Neural progenitor cell (in vitro differentiated cells): Measurements from ENCODE around the gene ZBTB12. TPM values are rescaled to one million over a fixed set of nuclear protein-coding genes. Genes with fewer than 3 reads are reported as not detected.
"Not testable (repeated sequence)": the region's sequence is repeated elsewhere in the genome, so short reads cannot be mapped to it uniquely, and the experiment has no call there.

Experiments used
- DNase-seq: peaks from one replicate; pipeline ENCODE4 v3.0.0-alpha.2; 2016; ENCODE audit warnings: low spot score
- H2AFZ ChIP-seq: fragments of 200-600 bp; sonication (generic); replicated peaks from 2 replicates; pipeline ENCODE4 v1.6.1; 2016; ENCODE audit warnings: antibody characterized with exemption
- H3F3A ChIP-seq: fragments of 200-600 bp; sonication (generic); 2 replicates; pipeline ENCODE4 v1.6.1; 2016; ENCODE audit warnings: antibody characterized with exemption, low read depth
- H3K27ac ChIP-seq: fragments of 200-600 bp; sonication (generic); 2 replicates; pipeline ENCODE4 v1.5.1; 2016; ENCODE audit warnings: mild to moderate bottlenecking
- H3K27me3 ChIP-seq: fragments of 200-600 bp; sonication (generic); 2 replicates; pipeline ENCODE4 v1.6.1; 2016; ENCODE audit warnings: mild to moderate bottlenecking, moderate library complexity
- H3K36me3 ChIP-seq: fragments of 200-600 bp; sonication (generic); 2 replicates; pipeline ENCODE4 v1.5.1; 2016
- H3K4me1 ChIP-seq: fragments of 200-600 bp; sonication (generic); 2 replicates; pipeline ENCODE4 v1.6.1; 2016; ENCODE audit warnings: mixed run types
- H3K4me2 ChIP-seq: fragments of 200-600 bp; sonication (generic); 2 replicates; pipeline ENCODE4 v1.6.1; 2016
- H3K4me3 ChIP-seq: fragments of 200-600 bp; sonication (generic); 2 replicates; pipeline ENCODE4 v1.5.1; 2016
- H3K79me2 ChIP-seq: fragments of 200-600 bp; sonication (generic); 2 replicates; pipeline ENCODE4 v1.6.1; 2016; ENCODE audit warnings: low read depth
- H3K9ac ChIP-seq: fragments of 200-600 bp; sonication (generic); 2 replicates; pipeline ENCODE4 v1.6.1; 2016
- H3K9me3 ChIP-seq: fragments of 200-600 bp; sonication (generic); 2 replicates; pipeline ENCODE4 v1.5.1; 2016; ENCODE audit warnings: low read depth
- H4K20me1 ChIP-seq: fragments of 200-600 bp; sonication (generic); 2 replicates; pipeline ENCODE4 v1.6.1; 2016; ENCODE audit warnings: low read depth
- H3K27ac Mint-ChIP-seq: 3 replicates; pipeline ENCODE4 v1.8.0; 2021; ENCODE audit warnings: mixed read lengths
- H3K27me3 Mint-ChIP-seq: 2 replicates; pipeline ENCODE4 v1.8.0; 2022; ENCODE audit warnings: low read depth, mild to moderate bottlenecking, inconsistent platforms, moderate library complexity, mixed read lengths; ENCODE audit not compliant: insufficient read depth
- H3K36me3 Mint-ChIP-seq: 3 replicates; pipeline ENCODE4 v1.8.0; 2021; ENCODE audit warnings: mixed read lengths
- H3K4me1 Mint-ChIP-seq: 3 replicates; pipeline ENCODE4 v1.8.0; 2021; ENCODE audit warnings: mixed read lengths
- H3K4me3 Mint-ChIP-seq: 3 replicates; pipeline ENCODE4 v1.8.0; 2021; ENCODE audit warnings: mild to moderate bottlenecking, moderate library complexity, mixed read lengths
- H3K9me3 Mint-ChIP-seq: 3 replicates; pipeline ENCODE4 v1.8.0; 2020; ENCODE audit warnings: mixed read lengths
- CTCF ChIP-seq: fragments of 200-600 bp; sonication (generic); IDR thresholded peaks from 2 replicates; pipeline ENCODE4 v1.5.1; 2017; ENCODE audit warnings: antibody characterized with exemption, mild to moderate bottlenecking
- EZH2 ChIP-seq: fragments of 200-600 bp; sonication (generic); IDR thresholded peaks from 2 replicates; pipeline ENCODE4 v1.6.1; 2017; ENCODE audit warnings: antibody characterized with exemption, mild to moderate bottlenecking, moderate library complexity
- EZH2phosphoT487 ChIP-seq: fragments of 200-600 bp; sonication (generic); IDR thresholded peaks from 2 replicates; pipeline ENCODE4 v1.6.1; 2017; ENCODE audit warnings: antibody characterized with exemption
- total RNA-seq: library from RNA; depleted of rRNA; stranded (reverse); fragments of >200 nt; gene quantifications from 2 replicates; pipeline ENCODE4 v1.2.3, GENCODE V29; 2015; ENCODE audit warnings: low replicate concordance

Gene ZBTB12
- total RNA-seq, 1 donor from 2014 or later: 8.4 TPM

DNA sequence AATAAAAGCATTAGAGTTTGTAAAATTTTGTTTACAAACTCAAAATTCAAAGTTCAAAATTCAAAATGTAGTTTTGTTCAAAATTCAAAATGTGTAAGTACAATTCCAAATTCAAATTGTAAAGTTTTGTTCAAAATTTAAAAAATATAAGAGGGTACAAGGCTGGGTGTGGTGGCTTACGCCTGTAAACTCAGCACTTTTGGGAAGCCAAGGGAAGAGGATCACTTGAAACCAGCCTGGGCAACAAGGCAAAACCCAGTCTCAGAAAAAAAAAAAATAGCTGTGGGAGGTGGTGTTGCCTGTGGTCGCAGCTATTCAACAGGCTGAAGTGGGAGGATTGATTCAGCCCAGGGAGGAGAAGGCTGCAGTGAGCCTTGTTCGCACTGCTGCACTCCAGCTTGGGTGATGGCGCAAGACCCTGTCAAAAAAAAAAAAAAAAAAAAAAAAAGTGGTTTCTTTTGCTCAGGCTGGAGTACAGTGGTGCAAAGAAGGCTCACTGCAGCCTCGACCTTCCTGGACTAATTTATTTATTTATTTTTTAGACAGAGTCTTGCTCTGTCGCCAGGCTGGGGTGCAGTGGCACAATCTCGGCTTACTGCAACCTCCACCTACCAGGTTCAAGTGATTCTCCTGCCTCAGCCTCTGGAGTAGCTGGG lies 5.4 kb upstream of the ZBTB12 start:
- Histone ChIP-seq H3K4me3 (no peak overlapping the region), H4K20me1 (no peaks in the 10 kb centered on the region), H3K9ac (no peak overlapping the region), H3K36me3 (no peaks in the 10 kb centered on the region), H3K79me2 (no peaks in the 10 kb centered on the region), H2AFZ (no peak overlapping the region), H3K4me1 (peaks cover 27% of the 10 kb centered on the region), H3F3A (peaks cover 27% of the 10 kb centered on the region), H3K4me2 (no peak overlapping the region), H3K9me3 (no peaks in the 10 kb centered on the region), H3K27ac (no peak overlapping the region), H3K27me3 (no peaks in the 10 kb centered on the region)
- Mint-ChIP-seq H3K9me3 (no peaks in the 10 kb centered on the region), H3K36me3 (no peaks in the 10 kb centered on the region), H3K4me3 (no peak overlapping the region), H3K27ac (no peak overlapping the region), H3K4me1 (peaks cover 22% of the 10 kb centered on the region), H3K27me3 (peaks cover 6% of the 10 kb centered on the region)
- peak; percentile 33 for DNase-seq
- TF ChIP-seq CTCF (no peak), EZH2phosphoT487 (no peak), EZH2 (no peak)

GRCh38 chr6:31906727-31907126 lies 4.8 kb upstream of the ZBTB12 start:
- not testable (repeated sequence) for H3K9me3 ChIP-seq, H3K9ac ChIP-seq, H3K36me3 Mint-ChIP-seq, H3K79me2 ChIP-seq, H3K4me3 Mint-ChIP-seq, H4K20me1 ChIP-seq, H3K27me3 Mint-ChIP-seq, H3K36me3 ChIP-seq, H3K9me3 Mint-ChIP-seq, H3K4me3 ChIP-seq, DNase-seq, H3K27me3 ChIP-seq
- peak overlapping the region; percentile 53 for H3K27ac ChIP-seq
- H2AFZ ChIP-seq: peak overlapping the region; percentile 85
- Mint-ChIP-seq H3K27ac (peak overlapping the region; percentile 81), H3K4me1 (peaks cover 18% of the 10 kb centered on the region)
- peaks cover 27% of the 10 kb centered on the region for H3F3A ChIP-seq
- peak overlapping the region; percentile 69 for H3K4me2 ChIP-seq
- H3K4me1 ChIP-seq: peaks cover 27% of the 10 kb centered on the region

DNA sequence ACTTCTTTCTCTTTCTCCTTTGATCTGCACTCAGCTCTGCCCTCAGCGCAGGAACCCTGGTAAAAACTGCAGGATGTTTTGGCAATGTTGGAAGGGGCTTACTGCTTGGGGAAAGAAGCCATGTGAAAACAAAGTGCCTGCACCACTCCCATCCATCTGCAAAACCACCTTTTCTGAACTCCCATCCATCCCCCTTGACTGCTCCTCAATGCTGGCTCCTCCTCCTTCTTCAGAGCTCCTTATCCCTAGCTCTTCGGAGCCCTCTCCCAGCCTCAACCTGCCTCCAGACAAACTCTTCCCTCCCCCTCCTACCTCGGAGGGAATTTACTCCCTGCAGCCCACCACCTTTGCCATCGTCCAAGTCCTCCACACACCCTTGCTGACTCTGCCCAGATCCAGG lies 4.2 kb upstream of the ZBTB12 start:
- Mint-ChIP-seq H3K27ac (peak overlapping the region; percentile 81), H3K4me3 (peak overlapping the region; percentile 6), H3K36me3 (no peaks in the 10 kb centered on the region), H3K4me1 (peaks cover 18% of the 10 kb centered on the region), H3K9me3 (no peaks in the 10 kb centered on the region), H3K27me3 (peaks cover 6% of the 10 kb centered on the region)
- DNase-seq: peak; percentile 71
- Histone ChIP-seq H3K4me1 (peaks cover 27% of the 10 kb centered on the region), H2AFZ (peak overlapping the region; percentile 85), H3K9ac (no peak overlapping the region), H3K36me3 (no peaks in the 10 kb centered on the region), H3F3A (peaks cover 33% of the 10 kb centered on the region), H3K4me3 (no peak overlapping the region), H3K4me2 (peak overlapping the region; percentile 69), H4K20me1 (peaks cover 2% of the 10 kb centered on the region), H3K9me3 (no peaks in the 10 kb centered on the region), H3K27ac (peak overlapping the region; percentile 53), H3K79me2 (peaks cover 5% of the 10 kb centered on the region), H3K27me3 (no peaks in the 10 kb centered on the region)
- no peak for TF ChIP-seq CTCF

- peaks cover 37% of the 10 kb centered on the region for H3F3A ChIP-seq
- peaks cover 16% of the 10 kb centered on the region for H3K4me1 Mint-ChIP-seq
- H3K4me3 Mint-ChIP-seq: no peak overlapping the region
- peaks cover 16% of the 10 kb centered on the region for H3K79me2 ChIP-seq
- no peak overlapping the region for H3K4me2 ChIP-seq
- DNase-seq: no peak
- no peaks in the 10 kb centered on the region for H3K9me3 ChIP-seq
- no peaks in the 10 kb centered on the region for H3K9me3 Mint-ChIP-seq
- no peak overlapping the region for H3K4me3 ChIP-seq
- H2AFZ ChIP-seq: no peak overlapping the region
- peaks cover 33% of the 10 kb centered on the region for H3K4me1 ChIP-seq
- H3K27me3 ChIP-seq: no peaks in the 10 kb centered on the region
- no peak overlapping the region for H3K27ac Mint-ChIP-seq
- no peak overlapping the region for H3K9ac ChIP-seq
- H4K20me1 ChIP-seq: peaks cover 6% of the 10 kb centered on the region
- no peaks in the 10 kb centered on the region for H3K36me3 ChIP-seq
- no peaks in the 10 kb centered on the region for H3K36me3 Mint-ChIP-seq
- peaks cover 6% of the 10 kb centered on the region for H3K27me3 Mint-ChIP-seq
- TF ChIP-seq CTCF: no peak
- TF ChIP-seq EZH2phosphoT487: no peak
- no peak for TF ChIP-seq EZH2
- H3K27ac ChIP-seq: no peak overlapping the region
These were observed 3.2 kb upstream of the ZBTB12 start for GRCh38 chr6:31905041-31905440.
